HG03097 (cell line): Measurements from ENCODE around the gene PRRC1.

ENCODE experiments used
- ATAC-seq: cut with Tn5 transposase; IDR thresholded peaks from one replicate; pipeline ENCODE4 v1.9.1; 2021; ENCODE audit not compliant: unreplicated experiment, low FRiP score

The PRRC1 gene

DNA sequence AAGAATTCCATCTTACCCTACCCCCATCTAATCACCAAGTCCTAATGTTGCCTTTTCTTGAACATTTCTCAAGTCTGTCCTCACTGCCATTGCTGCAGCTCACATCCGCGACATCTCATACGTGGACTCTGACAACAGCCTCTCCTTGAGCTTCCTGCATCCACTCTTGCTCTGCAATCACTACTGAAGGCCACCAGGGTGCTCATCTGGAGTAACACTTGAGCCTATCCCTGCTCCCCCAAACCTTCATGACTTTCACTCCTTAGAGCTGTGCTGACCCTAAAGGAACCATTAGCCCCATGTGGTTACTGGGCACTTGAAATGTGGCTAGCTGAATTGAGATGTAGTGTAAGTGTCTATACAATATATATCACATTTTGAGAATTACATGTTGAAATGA lies 85.0 kb downstream of the PRRC1 start:
- ATAC-seq, result no peak

DNA sequence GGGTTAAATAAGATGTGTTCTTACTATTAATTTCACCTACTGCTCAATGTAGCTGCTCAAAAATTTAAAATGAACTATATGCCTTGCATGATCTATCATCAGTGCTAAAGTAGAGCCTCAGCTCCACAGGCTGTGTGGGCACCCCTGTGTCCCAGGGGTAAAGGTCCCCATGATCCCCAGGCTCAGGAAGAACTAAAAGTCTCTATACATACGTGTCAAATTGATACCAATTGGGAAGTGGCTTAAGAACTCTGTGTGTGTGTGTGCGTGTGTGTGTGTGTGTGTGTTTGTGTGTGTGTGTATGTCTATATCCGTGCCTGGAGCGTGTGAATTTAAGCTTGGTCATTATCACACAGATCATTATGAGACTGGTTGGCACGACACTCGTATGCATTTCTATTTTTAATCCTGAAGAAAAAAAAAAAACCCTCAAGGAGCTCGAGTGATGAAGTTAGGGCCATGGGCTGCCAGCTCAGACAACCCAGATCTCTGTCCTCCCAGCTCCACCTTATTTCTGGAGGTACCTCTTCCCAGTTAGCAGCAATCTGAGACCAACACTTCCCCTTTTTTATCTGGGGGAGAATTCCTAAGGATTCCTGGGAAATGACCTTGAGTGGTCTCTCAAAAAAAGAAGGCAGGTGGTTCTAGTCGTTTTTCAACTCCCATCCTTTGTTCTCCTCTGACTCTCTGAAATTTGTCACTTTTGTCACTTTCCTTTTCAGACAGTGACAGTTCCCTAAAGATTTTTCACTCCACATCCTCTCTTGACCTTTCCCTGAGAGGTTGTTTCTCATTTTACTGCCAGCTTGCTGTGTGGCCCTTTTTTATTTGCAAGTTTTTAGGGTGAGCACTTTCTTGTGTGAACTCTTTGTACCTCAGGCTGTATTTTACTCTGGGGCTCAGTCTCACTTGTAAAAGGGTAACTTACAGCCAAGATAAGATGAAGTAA lies 85.7 kb downstream of the PRRC1 start:
- no peak for ATAC-seq
